GM19035 (cell line): ENCODE data around the gene RRAGC.

Experiments used
- ATAC-seq: cut with Tn5 transposase; IDR thresholded peaks from one replicate; pipeline ENCODE4 v1.9.1; 2021; ENCODE audit not compliant: unreplicated experiment

The RRAGC gene

GRCh38 chr1:38859561-38860453 lies at the start of gene RRAGC:
RRAGC (minus strand) TSS chr1:38859772; CDS start chr1:38859646, 126 bp downstream.
- ATAC-seq, result peak; percentile 93

- ATAC-seq, result no peak
These were observed 49.2 kb upstream of the RRAGC start for GRCh38 chr1:38908821-38909220.

- ATAC-seq, result no peak
These were observed 46.4 kb upstream of the RRAGC start for GRCh38 chr1:38905985-38906384.

GRCh38 chr1:38899560-38899959 lies 40.0 kb upstream of the RRAGC start:
- no peak for ATAC-seq

- ATAC-seq, result no peak
These were observed 39.2 kb upstream of the RRAGC start for GRCh38 chr1:38898653-38899230.

GRCh38 chr1:38896169-38896568 lies 36.6 kb upstream of the RRAGC start:
- ATAC-seq, result no peak

- no peak for ATAC-seq
These were observed 33.4 kb upstream of the RRAGC start for GRCh38 chr1:38892976-38893375.

GRCh38 chr1:38891753-38892152 lies 32.2 kb upstream of the RRAGC start:
- ATAC-seq, result no peak

- no peak for ATAC-seq
These were observed 30.0 kb upstream of the RRAGC start for GRCh38 chr1:38889589-38889988.

GRCh38 chr1:38888423-38889333 lies 29.1 kb upstream of the RRAGC start:
- ATAC-seq, result no peak

- ATAC-seq, result no peak
These were observed 25.5 kb upstream of the RRAGC start for GRCh38 chr1:38885092-38885491.

GRCh38 chr1:38881487-38881886 lies 21.9 kb upstream of the RRAGC start, which contains the start of gene GJA9:
GJA9 (minus strand) TSS chr1:38881587; CDS start chr1:38876098, 5,489 bp downstream.
- ATAC-seq, result no peak

GRCh38 chr1:38875811-38876210 lies 16.2 kb upstream of the RRAGC start:
- no peak for ATAC-seq

- peak; percentile 97 for ATAC-seq
These were observed 13.7 kb upstream of the RRAGC start, which contains the start of gene MYCBP for GRCh38 chr1:38873027-38873969. MYCBP (minus strand) TSS chr1:38873348; CDS start chr1:38873305, 43 bp downstream.

GRCh38 chr1:38872401-38873026 lies 12.9 kb upstream of the RRAGC start:
- ATAC-seq, result peak; percentile 34

GRCh38 chr1:38870996-38871395 lies 11.4 kb upstream of the RRAGC start:
- ATAC-seq, result no peak

GRCh38 chr1:38867208-38867607 lies 7.6 kb upstream of the RRAGC start:
- ATAC-seq, result no peak

- ATAC-seq, result no peak
These were observed 5.6 kb upstream of the RRAGC start for GRCh38 chr1:38865112-38865715.

GRCh38 chr1:38860454-38860795 lies 853 bp upstream of the RRAGC start:
- ATAC-seq, result no peak
